Caco-2 (cell line): ENCODE data around the gene SCARF2. TPM values are rescaled to one million over a fixed set of nuclear protein-coding genes. Genes with fewer than 3 reads are reported as not detected.

Experiments
- BruUV-seq: library from RNA; stranded (reverse); fragments of 400-500 nt; replicated peaks from 2 replicates; lab custom pipeline; 2021; lab: Mats Ljungman, UMichigan
- CTCF ChIA-PET: fragments of 300-600 bp; sonication (Branson Sonifier 250); formaldehyde crosslinking; loops from one replicate; lab custom pipeline; 2022; ENCODE audit warnings: antibody characterized with exemption; lab: Charles Lee
- POLR2A ChIA-PET: fragments of 300-600 bp; sonication (Branson Sonifier 250); formaldehyde crosslinking; loops from one replicate; lab custom pipeline; 2022; ENCODE audit warnings: antibody characterized with exemption; lab: Charles Lee
- DNase-seq, 2 experiments: peaks; one replicate each; pipeline versions ENCODE4 v3.0.0 to v3.0.0-alpha.2; 2020 to 2022
- H3K27me3 ChIP-seq: replicated peaks from 2 replicates; pipeline ENCODE4 v1.6.0; 2011; ENCODE audit warnings: low read length; ENCODE audit not compliant: control insufficient read depth, insufficient read depth
- H3K36me3 ChIP-seq: 2 replicates; pipeline ENCODE4 v1.5.1; 2011; ENCODE audit warnings: low read length; ENCODE audit not compliant: control insufficient read depth, insufficient read depth
- H3K4me1 ChIP-seq: fragments of 250-450 bp; sonication (Bioruptor Pico); 2 replicates; pipeline ENCODE4 v1.5.1; 2020; ENCODE audit warnings: mild to moderate bottlenecking
- H3K4me3 ChIP-seq: 2 replicates; pipeline ENCODE4 v1.5.1; 2011; ENCODE audit warnings: low read depth, mild to moderate bottlenecking, control low read depth, low read length
- H3K9me3 ChIP-seq: fragments of 250-450 bp; sonication (Bioruptor Pico); 2 replicates; pipeline ENCODE4 v1.5.1; 2020; ENCODE audit warnings: mild to moderate bottlenecking, moderate library complexity
- H3K27ac Mint-ChIP-seq: one replicate; pipeline ENCODE4 v1.8.0; 2022; ENCODE audit warnings: mixed read lengths; ENCODE audit not compliant: unreplicated experiment
- H3K27me3 Mint-ChIP-seq: one replicate; pipeline ENCODE4 v1.8.0; 2022; ENCODE audit warnings: mixed read lengths; ENCODE audit not compliant: insufficient read depth, unreplicated experiment
- H3K36me3 Mint-ChIP-seq: one replicate; pipeline ENCODE4 v1.8.0; 2022; ENCODE audit warnings: mild to moderate bottlenecking, mixed read lengths; ENCODE audit not compliant: insufficient read depth, unreplicated experiment
- H3K4me1 Mint-ChIP-seq: one replicate; pipeline ENCODE4 v1.8.0; 2022; ENCODE audit warnings: low read depth, mixed read lengths; ENCODE audit not compliant: unreplicated experiment
- H3K4me3 Mint-ChIP-seq: one replicate; pipeline ENCODE4 v1.8.0; 2022; ENCODE audit warnings: mild to moderate bottlenecking, moderate library complexity, mixed read lengths; ENCODE audit not compliant: unreplicated experiment
- H3K9me3 Mint-ChIP-seq: one replicate; pipeline ENCODE4 v1.8.0; 2022; ENCODE audit warnings: mixed read lengths; ENCODE audit not compliant: unreplicated experiment
- intact Hi-C: fragments of 100-400 bp; cut with micrococcal nuclease; formaldehyde crosslinking; loops from one replicate; pipeline ENCODE4 v1.10.0; 2022; ENCODE audit not compliant: unreplicated experiment
- total RNA-seq: library from RNA; stranded (reverse); gene quantifications from 2 replicates; pipeline ENCODE4 v1.2.3, GENCODE V29; 2022
- TF ChIP-seq, protein P1 (sequence below), 2 experiments: fragments of 200-600 bp in 1 of 2; IDR thresholded peaks; 1 replicate in 1 of 2; 2 replicates in 1 of 2; pipeline versions ENCODE4 v1.5.1 to v1.8.0; 2011 to 2022; ENCODE audit warnings: antibody characterized with exemption in 1 of 2, control low read depth in 1 of 2, inconsistent platforms in 1 of 2, low read depth in 1 of 2, low read length in 1 of 2, mild to moderate bottlenecking in 1 of 2, moderate library complexity in 1 of 2; ENCODE audit not compliant: insufficient read depth in 1 of 2, severe bottlenecking in 1 of 2, unreplicated experiment in 1 of 2

The SCARF2 gene
- total RNA-seq, 1 experiment from 2014 or later, result 0.73 TPM

DNA sequence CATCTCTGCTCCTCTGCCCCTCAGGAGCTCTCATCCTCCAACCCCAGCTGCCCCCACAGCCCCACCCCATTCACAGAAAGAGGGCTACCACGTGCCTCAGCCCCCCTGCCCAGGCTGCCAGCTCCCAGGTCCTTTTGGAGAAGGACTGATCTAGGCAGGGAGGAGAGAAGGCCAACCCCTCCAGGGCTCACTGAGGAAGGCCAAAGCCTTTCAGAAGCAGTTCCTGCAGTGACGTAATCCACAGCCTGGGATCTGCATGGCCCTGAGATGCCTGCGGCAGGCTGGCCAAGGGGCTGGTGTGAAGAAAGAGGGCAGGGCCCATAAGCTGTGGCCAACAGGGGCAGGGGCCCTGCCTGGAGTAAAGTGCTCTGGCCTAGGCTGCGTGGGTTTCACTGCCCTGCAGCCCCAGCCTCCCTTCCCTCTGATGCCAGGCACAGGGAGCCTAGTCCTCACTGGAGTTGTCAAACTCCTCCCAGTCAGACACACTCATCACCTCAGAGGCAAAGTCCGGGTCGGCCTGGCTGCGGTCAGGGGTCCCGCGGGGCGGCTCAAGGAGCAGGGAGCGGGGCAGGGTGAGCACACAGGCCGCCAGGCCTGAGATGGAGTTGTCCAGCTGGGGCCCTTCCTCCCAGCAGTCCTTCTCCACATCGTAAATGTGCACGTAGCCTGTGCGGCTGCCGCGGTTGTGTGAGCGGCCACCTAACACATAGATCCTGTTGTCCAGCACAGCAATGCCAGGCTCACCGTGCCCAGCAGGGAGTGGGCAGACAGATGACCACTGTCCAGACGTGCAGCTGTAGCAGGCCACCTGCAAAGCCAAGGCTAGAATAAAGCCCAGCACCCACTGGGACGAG, 4.2 kb upstream of the SCARF2 start:
- H3K4me1 ChIP-seq, result peaks cover 2% of the 10 kb centered on the region; the same call in 1 of the 2 replicates
- CTCF ChIA-PET, result interaction anchor here (1.5 kb wide), 1 partner anchor 14 kb away, joined by 10 read pairs; no protein-coding TSS in a partner anchor

DNA sequence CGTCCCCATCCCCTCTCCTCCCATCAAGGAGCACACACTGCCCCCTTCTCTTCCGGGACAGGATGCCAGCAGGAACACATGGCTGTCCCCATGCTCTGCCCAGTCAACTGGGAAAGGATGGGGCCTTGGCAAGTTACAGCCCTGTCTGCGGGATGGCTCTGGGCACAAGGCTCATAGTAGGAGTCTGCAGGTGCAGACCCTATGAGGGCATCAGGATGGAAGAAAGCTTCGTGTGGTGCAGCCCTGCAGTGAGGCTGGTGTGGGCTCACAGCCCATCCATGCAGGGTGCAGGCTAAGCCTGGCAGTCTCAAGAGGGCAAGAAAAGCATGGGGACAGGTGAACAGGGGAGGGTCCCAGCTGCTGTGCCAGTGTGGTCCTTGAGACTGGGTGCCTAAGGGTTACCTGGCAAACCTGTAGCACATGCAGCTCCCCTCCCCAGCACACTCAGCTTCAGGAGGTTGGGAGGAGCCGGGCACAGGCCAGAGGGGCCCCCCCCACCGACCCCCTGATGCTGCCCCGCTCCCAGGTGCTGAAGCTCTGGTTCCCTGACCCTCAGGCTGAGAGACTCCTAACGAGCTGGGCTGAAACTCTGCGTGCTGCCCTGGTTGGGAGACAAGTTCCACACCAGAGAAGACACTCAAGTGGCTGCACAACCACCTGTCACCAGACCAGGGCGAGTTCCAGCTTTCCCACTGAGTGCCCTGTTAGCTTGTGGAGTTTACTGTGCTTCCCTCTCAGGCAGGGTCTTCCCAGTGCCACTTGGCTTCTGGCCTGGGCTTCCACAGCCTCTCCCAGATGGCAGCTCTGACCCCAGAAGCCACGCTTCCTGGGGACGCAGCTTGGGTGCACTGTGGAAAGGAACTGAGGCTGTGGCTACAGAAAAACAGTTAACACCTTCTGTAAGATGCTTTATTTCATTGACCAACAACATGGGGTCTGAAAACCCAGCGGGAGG, 3.3 kb upstream of the SCARF2 start:
- Mint-ChIP-seq H3K4me3 (no peak overlapping the region), H3K27ac (no peak overlapping the region), H3K9me3 (no peaks in the 10 kb centered on the region), H3K27me3 (peaks cover 4% of the 10 kb centered on the region), H3K36me3 (peaks cover 10% of the 10 kb centered on the region), H3K4me1 (peaks cover 6% of the 10 kb centered on the region)
- DNase-seq, result no peak
- H3K4me1 ChIP-seq, result peaks cover 6% of the 10 kb centered on the region; the same call in 1 of the 2 replicates
- H3K27me3 ChIP-seq, result no peaks in the 10 kb centered on the region
- peaks cover 2% of the 10 kb centered on the region; the same call in 1 of the 2 replicates for H3K36me3 ChIP-seq
- no peak overlapping the region for H3K4me3 ChIP-seq
- TF ChIP-seq, protein P1, sequence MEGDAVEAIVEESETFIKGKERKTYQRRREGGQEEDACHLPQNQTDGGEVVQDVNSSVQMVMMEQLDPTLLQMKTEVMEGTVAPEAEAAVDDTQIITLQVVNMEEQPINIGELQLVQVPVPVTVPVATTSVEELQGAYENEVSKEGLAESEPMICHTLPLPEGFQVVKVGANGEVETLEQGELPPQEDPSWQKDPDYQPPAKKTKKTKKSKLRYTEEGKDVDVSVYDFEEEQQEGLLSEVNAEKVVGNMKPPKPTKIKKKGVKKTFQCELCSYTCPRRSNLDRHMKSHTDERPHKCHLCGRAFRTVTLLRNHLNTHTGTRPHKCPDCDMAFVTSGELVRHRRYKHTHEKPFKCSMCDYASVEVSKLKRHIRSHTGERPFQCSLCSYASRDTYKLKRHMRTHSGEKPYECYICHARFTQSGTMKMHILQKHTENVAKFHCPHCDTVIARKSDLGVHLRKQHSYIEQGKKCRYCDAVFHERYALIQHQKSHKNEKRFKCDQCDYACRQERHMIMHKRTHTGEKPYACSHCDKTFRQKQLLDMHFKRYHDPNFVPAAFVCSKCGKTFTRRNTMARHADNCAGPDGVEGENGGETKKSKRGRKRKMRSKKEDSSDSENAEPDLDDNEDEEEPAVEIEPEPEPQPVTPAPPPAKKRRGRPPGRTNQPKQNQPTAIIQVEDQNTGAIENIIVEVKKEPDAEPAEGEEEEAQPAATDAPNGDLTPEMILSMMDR (IDR thresholded peaks at IDR 0.05; ENCODE audit: insufficient read depth in 1 of 2, low read depth in 1 of 2, low read length in 1 of 2, severe bottlenecking in 1 of 2, unreplicated experiment in 1 of 2), result no peak
- CTCF ChIA-PET, result interaction anchor here (1.0 to 1.5 kb wide), 2 partner anchors 15 to 23 kb away, joined by 6 to 10 read pairs; no protein-coding TSS in a partner anchor
- POLR2A ChIA-PET, result no interaction called here
- no peaks in the 10 kb centered on the region for H3K9me3 ChIP-seq
- intact Hi-C loops, result no loop called here
- no TSS peak for BruUV-seq

More for the DNA sequence above, 4.2 kb upstream of the SCARF2 start:
- Histone ChIP-seq H3K36me3 (peaks cover 2% of the 10 kb centered on the region; the same call in 1 of the 2 replicates), H3K4me3 (no peak overlapping the region), H3K27me3 (no peaks in the 10 kb centered on the region), H3K9me3 (no peaks in the 10 kb centered on the region)
- Mint-ChIP-seq H3K9me3 (no peaks in the 10 kb centered on the region), H3K4me3 (no peak overlapping the region), H3K4me1 (peaks cover 4% of the 10 kb centered on the region), H3K36me3 (peaks cover 10% of the 10 kb centered on the region), H3K27ac (no peak overlapping the region), H3K27me3 (peaks cover 3% of the 10 kb centered on the region)
- POLR2A ChIA-PET, result no interaction called here
- BruUV-seq, result no TSS peak
- DNase-seq, result no peak
- TF ChIP-seq, protein P1 (IDR thresholded peaks at IDR 0.05; ENCODE audit: insufficient read depth in 1 of 2, low read depth in 1 of 2, low read length in 1 of 2, severe bottlenecking in 1 of 2, unreplicated experiment in 1 of 2), result no peak
- intact Hi-C loops, result no loop called here
